Lower leg skin (tissue), 4 donors: ENCODE results near the gene BFSP1. TPM values are rescaled to one million over a fixed set of nuclear protein-coding genes. Genes with fewer than 3 reads are reported as not detected.

Experiments used
- DNase-seq, 2 donors: peaks; one replicate each; pipeline ENCODE4 v3.0.0-alpha.2; 2019; ENCODE audit warnings: low spot score in 2 of 2
- H3K4me3 ChIP-seq: fragments of 200-600 bp; sonication (generic); 2 replicates; pipeline ENCODE4 v1.5.1; 2017; ENCODE audit warnings: mild to moderate bottlenecking, low read depth; ENCODE audit not compliant: poor library complexity, severe bottlenecking
- POLR2A ChIP-seq, 2 donors: fragments of 450-650 bp; IDR thresholded peaks; one replicate each; pipeline ENCODE4 v1.6.1; 2016 to 2017; ENCODE audit warnings: antibody characterized with exemption in 2 of 2, mild to moderate bottlenecking in 1 of 2, moderate library complexity in 1 of 2
- WGBS, 2 donors: methylation state at CpG; one replicate each; pipeline ENCODE4 v1.1.5; 2018; 5-methylcytosine and 5-hydroxymethylcytosine counted together
- intact Hi-C: fragments of 100-400 bp; cut with DNase I; formaldehyde crosslinking; loops from one replicate; pipeline ENCODE4 v1.15.0; 2023; ENCODE audit warnings: low total_unique reads
- total RNA-seq, 4 donors: library from RNA; depleted of rRNA; stranded (reverse); fragments of >200 nt; gene quantifications; one replicate each; pipeline ENCODE4 v1.1.0, GENCODE V29; 2016
- TF ChIP-seq, protein P1 (sequence below), 3 donors: fragments of 450-650 bp; IDR thresholded peaks; one replicate each; pipeline ENCODE4 v1.5.1; 2016; ENCODE audit warnings: antibody characterized with exemption in 3 of 3, mild to moderate bottlenecking in 3 of 3, moderate library complexity in 2 of 3

BFSP1 gene
- total RNA-seq, 4 donors from 2014 or later: 0.61 to 2.6 (median 1.7) TPM

DNA sequence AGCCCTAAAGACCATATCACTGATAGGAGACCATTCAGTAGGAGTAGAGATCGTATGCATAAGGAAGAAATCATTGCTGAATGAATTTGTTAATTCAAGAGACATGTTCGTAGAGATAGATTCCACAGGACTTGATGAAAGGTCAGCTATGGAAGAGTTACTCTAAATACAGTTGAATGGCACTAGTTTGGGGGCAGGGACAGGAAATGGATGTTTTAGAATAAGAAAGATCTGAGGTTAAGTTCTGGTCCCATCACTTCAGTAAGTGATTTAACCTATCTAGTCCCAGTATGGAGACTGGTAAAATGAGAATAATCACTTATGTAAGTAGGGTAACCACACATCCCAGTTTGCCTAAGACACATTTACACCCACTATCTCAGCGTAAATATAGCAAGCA, 2.9 kb upstream of the BFSP1 start:
- no peak for DNase-seq
- no peak overlapping the region for H3K4me3 ChIP-seq
- no peak for TF ChIP-seq POLR2A (IDR thresholded peaks at IDR 0.05)
- TF ChIP-seq, protein P1, sequence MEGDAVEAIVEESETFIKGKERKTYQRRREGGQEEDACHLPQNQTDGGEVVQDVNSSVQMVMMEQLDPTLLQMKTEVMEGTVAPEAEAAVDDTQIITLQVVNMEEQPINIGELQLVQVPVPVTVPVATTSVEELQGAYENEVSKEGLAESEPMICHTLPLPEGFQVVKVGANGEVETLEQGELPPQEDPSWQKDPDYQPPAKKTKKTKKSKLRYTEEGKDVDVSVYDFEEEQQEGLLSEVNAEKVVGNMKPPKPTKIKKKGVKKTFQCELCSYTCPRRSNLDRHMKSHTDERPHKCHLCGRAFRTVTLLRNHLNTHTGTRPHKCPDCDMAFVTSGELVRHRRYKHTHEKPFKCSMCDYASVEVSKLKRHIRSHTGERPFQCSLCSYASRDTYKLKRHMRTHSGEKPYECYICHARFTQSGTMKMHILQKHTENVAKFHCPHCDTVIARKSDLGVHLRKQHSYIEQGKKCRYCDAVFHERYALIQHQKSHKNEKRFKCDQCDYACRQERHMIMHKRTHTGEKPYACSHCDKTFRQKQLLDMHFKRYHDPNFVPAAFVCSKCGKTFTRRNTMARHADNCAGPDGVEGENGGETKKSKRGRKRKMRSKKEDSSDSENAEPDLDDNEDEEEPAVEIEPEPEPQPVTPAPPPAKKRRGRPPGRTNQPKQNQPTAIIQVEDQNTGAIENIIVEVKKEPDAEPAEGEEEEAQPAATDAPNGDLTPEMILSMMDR (IDR thresholded peaks at IDR 0.05): no peak
- intact Hi-C loops: no loop called here
- WGBS, 2 donors: 93 to 95% methylated on average over 3 of the region's 3 CpGs

DNA sequence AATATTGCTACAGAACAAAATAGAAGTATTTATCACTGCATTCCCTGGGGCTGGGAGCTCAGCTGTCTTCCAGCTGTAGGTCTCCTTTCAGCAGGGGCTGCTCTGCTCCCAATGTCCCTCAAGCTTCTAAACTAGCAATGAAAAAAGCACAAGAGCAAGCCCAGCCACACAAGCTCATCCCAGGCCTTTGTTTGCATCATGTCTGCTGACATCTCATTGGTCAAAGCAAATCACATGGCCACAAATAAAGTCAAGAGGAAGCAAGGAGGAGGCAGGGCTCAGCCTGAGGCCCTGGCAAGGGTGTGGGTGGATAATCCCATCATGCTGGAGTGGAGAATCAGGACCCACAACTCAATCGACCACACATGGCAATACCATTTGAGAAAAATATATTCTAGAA, 2.2 kb upstream of the BFSP1 start:
- DNase-seq: peak in 1 of 2 donors; percentile 31
- TF ChIP-seq POLR2A (IDR thresholded peaks at IDR 0.05): no peak
- TF ChIP-seq, protein P1 (IDR thresholded peaks at IDR 0.05): no peak
- 22 to 29% methylated on average over 1 of the region's 1 CpG for WGBS, 2 donors
- intact Hi-C loops: no loop called here
- H3K4me3 ChIP-seq: no peak overlapping the region

DNA sequence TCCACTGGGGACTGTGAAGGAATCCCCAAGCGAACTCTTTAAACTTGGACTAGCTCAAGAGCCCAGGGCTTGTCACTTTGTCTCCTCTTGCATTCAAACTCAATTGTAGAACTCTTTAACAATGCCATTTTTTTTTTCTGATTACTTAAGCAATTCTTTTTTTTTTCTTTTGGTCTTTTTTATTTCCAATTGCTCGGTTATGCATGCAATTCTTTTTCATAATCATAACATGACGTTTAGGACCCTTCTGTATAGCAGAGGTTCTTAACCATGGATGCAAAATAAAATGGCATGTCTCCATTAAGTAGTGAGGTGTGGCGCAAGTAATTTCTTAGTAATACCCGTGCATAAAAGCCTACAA, 466 bp upstream of the BFSP1 start:
- intact Hi-C loops: no loop called here
- WGBS, 2 donors: 61 to 67% methylated on average over 5 of the region's 5 CpGs
- H3K4me3 ChIP-seq: no peak overlapping the region
- TF ChIP-seq POLR2A (IDR thresholded peaks at IDR 0.05): no peak
- TF ChIP-seq, protein P1 (IDR thresholded peaks at IDR 0.05): no peak
- DNase-seq: no peak

DNA sequence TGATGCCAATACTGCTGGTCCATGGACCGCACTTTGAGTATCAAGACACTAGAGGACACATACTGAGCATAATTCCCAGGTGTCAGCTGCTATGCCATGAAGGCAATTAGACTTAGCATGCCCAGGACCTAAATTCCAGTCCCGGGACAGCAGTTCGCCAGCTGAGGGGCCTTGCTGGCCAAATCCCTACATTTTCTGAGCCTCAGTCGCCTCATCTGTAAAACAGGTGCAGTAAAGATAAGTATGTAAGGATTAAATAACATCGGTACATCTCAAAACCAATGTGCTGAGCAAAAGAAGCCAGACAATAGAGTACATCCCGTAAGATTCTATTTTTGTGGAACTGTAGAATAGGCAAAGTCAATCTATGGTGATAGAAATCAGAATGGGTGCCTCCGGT, 1.0 kb downstream of the BFSP1 start:
- WGBS, 2 donors: 83 to 86% methylated on average over 7 of the region's 7 CpGs
- intact Hi-C loops: no loop called here

DNA sequence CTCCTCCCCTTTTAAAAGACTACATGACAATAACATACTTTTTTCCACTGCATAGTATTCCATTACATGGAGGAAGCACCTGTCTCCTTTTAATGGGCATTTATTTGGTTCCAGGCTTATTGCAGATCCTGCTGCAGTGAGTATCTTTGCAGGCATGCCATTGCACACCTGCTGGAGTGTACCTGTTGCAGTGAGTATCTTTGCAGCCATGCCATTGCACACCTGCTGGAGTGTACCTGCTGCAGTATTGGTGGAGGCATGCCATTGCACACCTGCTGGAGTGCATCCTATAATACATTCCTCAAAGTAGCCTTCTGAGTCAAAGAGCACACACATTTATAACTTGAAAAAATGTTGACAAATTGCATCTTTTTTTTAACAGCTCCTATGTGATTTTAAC, 1.6 kb downstream of the BFSP1 start:
- no peak overlapping the region for H3K4me3 ChIP-seq
- no peak for TF ChIP-seq POLR2A (IDR thresholded peaks at IDR 0.05)
- TF ChIP-seq, protein P1 (IDR thresholded peaks at IDR 0.05): no peak
- intact Hi-C loops: no loop called here
- no peak for DNase-seq

More for the DNA sequence above, 1.0 kb downstream of the BFSP1 start:
- DNase-seq: no peak
- no peak overlapping the region for H3K4me3 ChIP-seq
- TF ChIP-seq POLR2A (IDR thresholded peaks at IDR 0.05): no peak
- TF ChIP-seq, protein P1 (IDR thresholded peaks at IDR 0.05): no peak

DNA sequence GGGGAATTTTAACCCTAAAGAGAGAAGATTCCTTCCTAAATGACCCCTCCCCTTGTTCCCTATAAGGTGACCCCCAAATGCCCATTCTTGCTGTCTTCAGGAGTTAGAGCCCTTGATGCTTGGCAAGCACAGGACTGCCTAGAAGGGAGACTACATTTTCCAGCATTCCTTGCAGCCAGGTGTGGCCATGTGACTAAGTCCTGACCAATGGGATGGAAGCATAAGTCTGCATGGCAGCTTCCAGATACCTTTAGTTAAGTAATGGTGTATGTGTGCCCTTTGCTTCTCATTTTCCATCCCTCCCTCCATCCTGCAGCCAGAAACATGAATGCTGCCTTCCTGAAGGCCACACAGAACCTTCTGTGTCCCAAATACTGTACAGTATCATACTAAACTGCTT, 5.5 kb downstream of the BFSP1 start:
- TF ChIP-seq, protein P1 (IDR thresholded peaks at IDR 0.05): no peak
- TF ChIP-seq POLR2A (IDR thresholded peaks at IDR 0.05): no peak
- peak in 1 of 2 donors; percentile 40 for DNase-seq
- H3K4me3 ChIP-seq: no peak overlapping the region
- intact Hi-C loops: no loop called here
